ENCODE measurements around the gene CHST3. TPM values are rescaled to one million over a fixed set of nuclear protein-coding genes. Genes with fewer than 3 reads are reported as not detected.
"Not testable (repeated sequence)": the region's sequence is repeated elsewhere in the genome, so short reads cannot be mapped to it uniquely, and the experiment has no call there.

Gene CHST3
- total RNA-seq, 1 experiment from 2014 or later, result 6.1 TPM

- no peak overlapping the region for H3K27ac Mint-ChIP-seq
- Histone ChIP-seq H3K4ac (ENCODE audit: low read depth, low read length) (no peak overlapping the region), H3K4me1 (ENCODE audit: insufficient read depth, low read length) (no peaks in the 10 kb centered on the region), H2AFZ (ENCODE audit: low read length) (no peak overlapping the region), H2BK12ac (ENCODE audit: insufficient read length, low read depth, low read length) (no peak overlapping the region), H2AK5ac (ENCODE audit: insufficient read length, low read length) (no peak overlapping the region), H4K8ac (replicated peaks; ENCODE audit: insufficient read length, low read depth, low read length) (no peak overlapping the region), H2BK15ac (ENCODE audit: low read depth, low read length) (no peak overlapping the region), H4K5ac (ENCODE audit: insufficient read length, low read depth, low read length) (no peak overlapping the region), H3K9me3 (ENCODE audit: control insufficient read depth, low read depth, low read length) (no peaks in the 10 kb centered on the region), H3K79me1 (ENCODE audit: insufficient read depth, low read depth, low read length, poor library complexity, severe bottlenecking) (no peaks in the 10 kb centered on the region), H2BK20ac (ENCODE audit: low read depth, low read length, poor library complexity, severe bottlenecking) (no peak overlapping the region), H3K23ac (ENCODE audit: insufficient read length, low read depth, low read length) (no peak overlapping the region), H3K56ac (ENCODE audit: insufficient read length, low read depth, low read length) (no peak overlapping the region), H3K27ac (ENCODE audit: insufficient read length, low read depth, low read length) (no peak overlapping the region), H3K14ac (ENCODE audit: insufficient read depth, low read length) (no peak overlapping the region), H3K9ac (ENCODE audit: extremely low read depth, insufficient read length, low read length) (no peak overlapping the region), H3K27me3 (ENCODE audit: insufficient read depth, low read length) (no peaks in the 10 kb centered on the region), H2BK120ac (ENCODE audit: low read depth, low read length, poor library complexity, severe bottlenecking) (no peak overlapping the region), H3T11ph (ENCODE audit: low read length) (no peak overlapping the region), H4K91ac (ENCODE audit: insufficient read length, low read depth, low read length) (no peak overlapping the region), H2BK5ac (ENCODE audit: insufficient read length, low read length) (no peak overlapping the region), H3K23me2 (ENCODE audit: insufficient read length, low read depth, low read length, poor library complexity, severe bottlenecking) (no peaks in the 10 kb centered on the region), H4K20me1 (ENCODE audit: control insufficient read depth, insufficient read depth, insufficient read length) (no peaks in the 10 kb centered on the region), H3K4me2 (ENCODE audit: insufficient read depth, insufficient read length, low read length) (no peak overlapping the region), H3K79me2 (ENCODE audit: insufficient read depth, low read length) (no peaks in the 10 kb centered on the region), H3K18ac (ENCODE audit: insufficient read length, low read depth, low read length) (no peak overlapping the region)
- DNase-seq, result no peak
- no peak overlapping the region for H3K4me3 Mint-ChIP-seq
- H3K9me3 Mint-ChIP-seq, result peaks cover 12 to 24% of the 10 kb centered on the region in 2 experiments
- TF ChIP-seq CTCF (conservative IDR thresholded peaks at IDR 0.05), result no peak
- no peaks in the 10 kb centered on the region; the same call in 1 of the 2 replicates for H3K27me3 Mint-ChIP-seq (ENCODE audit: low read depth)
- no CpG with 5 or more reads among the region's 7 CpGs for WGBS (ENCODE audit: extremely low coverage, insufficient read length, low lambda C conversion rate)
- H3K36me3 Mint-ChIP-seq (ENCODE audit: insufficient read depth in 1 of 3, low read depth in 3 of 3), result peaks cover 0 to 5% (median 2%) of the 10 kb centered on the region in 3 experiments; a peak in 4 of 7 replicates
- H3K4me1 Mint-ChIP-seq, result peaks cover 12 to 24% of the 10 kb centered on the region in 2 experiments
Measured at GRCh38 chr10:71918992-71919391, 45.2 kb upstream of the CHST3 start.

- H3K4me2 ChIP-seq (ENCODE audit: insufficient read depth, insufficient read length, low read length); DNase-seq; H3K27ac ChIP-seq (ENCODE audit: insufficient read length, low read depth, low read length); H3K36me3 Mint-ChIP-seq (ENCODE audit: insufficient read depth in 1 of 3, low read depth in 3 of 3); H2BK12ac ChIP-seq (ENCODE audit: insufficient read length, low read depth, low read length); H3T11ph ChIP-seq (ENCODE audit: low read length); H3K4me1 ChIP-seq (ENCODE audit: insufficient read depth, low read length); H2BK15ac ChIP-seq (ENCODE audit: low read depth, low read length); H2AK5ac ChIP-seq (ENCODE audit: insufficient read length, low read length); H2AFZ ChIP-seq (ENCODE audit: low read length); H3K56ac ChIP-seq (ENCODE audit: insufficient read length, low read depth, low read length); H3K79me2 ChIP-seq (ENCODE audit: insufficient read depth, low read length); H3K9me3 ChIP-seq (ENCODE audit: control insufficient read depth, low read depth, low read length); H3K23me2 ChIP-seq (ENCODE audit: insufficient read length, low read depth, low read length, poor library complexity, severe bottlenecking); H3K27me3 Mint-ChIP-seq (ENCODE audit: low read depth); H3K14ac ChIP-seq (ENCODE audit: insufficient read depth, low read length); H2BK20ac ChIP-seq (ENCODE audit: low read depth, low read length, poor library complexity, severe bottlenecking); H3K27me3 ChIP-seq (ENCODE audit: insufficient read depth, low read length); H4K20me1 ChIP-seq (ENCODE audit: control insufficient read depth, insufficient read depth, insufficient read length); H3K79me1 ChIP-seq (ENCODE audit: insufficient read depth, low read depth, low read length, poor library complexity, severe bottlenecking); H3K4ac ChIP-seq (ENCODE audit: low read depth, low read length); H4K91ac ChIP-seq (ENCODE audit: insufficient read length, low read depth, low read length); H2BK5ac ChIP-seq (ENCODE audit: insufficient read length, low read length); H4K8ac ChIP-seq (replicated peaks; ENCODE audit: insufficient read length, low read depth, low read length); H3K18ac ChIP-seq (ENCODE audit: insufficient read length, low read depth, low read length); H3K9ac ChIP-seq (ENCODE audit: extremely low read depth, insufficient read length, low read length); H3K4me3 Mint-ChIP-seq; H3K27ac Mint-ChIP-seq; H3K23ac ChIP-seq (ENCODE audit: insufficient read length, low read depth, low read length); H2BK120ac ChIP-seq (ENCODE audit: low read depth, low read length, poor library complexity, severe bottlenecking); H4K5ac ChIP-seq (ENCODE audit: insufficient read length, low read depth, low read length): not testable (repeated sequence)
- no CpG with 5 or more reads among the region's 7 CpGs for WGBS (ENCODE audit: extremely low coverage, insufficient read length, low lambda C conversion rate)
- peaks cover 12 to 24% of the 10 kb centered on the region in 2 experiments for H3K4me1 Mint-ChIP-seq
- peaks cover 12 to 24% of the 10 kb centered on the region in 2 experiments for H3K9me3 Mint-ChIP-seq
Measured at GRCh38 chr10:71919956-71920539, 44.1 kb upstream of the CHST3 start.

Measured in H9 (cell line).